ENCODE measurements around the gene FOLR3.
"Not testable (repeated sequence)": the region's sequence is repeated elsewhere in the genome, so short reads cannot be mapped to it uniquely, and the experiment has no call there.

FOLR3 gene

GRCh38 chr11:72139500-72139899, 4.0 kb downstream of the FOLR3 start:
- no peaks in the 10 kb centered on the region for H3K9me3 ChIP-seq (ENCODE audit: insufficient read depth, low read depth, low read length)
- H3K27me3 ChIP-seq (ENCODE audit: insufficient read depth, low read length, poor library complexity, severe bottlenecking) = no peaks in the 10 kb centered on the region

GRCh38 chr11:72140661-72141060, 5.1 kb downstream of the FOLR3 start:
- H3K4me2 ChIP-seq (ENCODE audit: low read depth, low read length, poor library complexity, severe bottlenecking) = no peak overlapping the region
- H3K9me2 ChIP-seq (replicated peaks; ENCODE audit: low read depth, low read length) = no peaks in the 10 kb centered on the region
- H3K27me3 ChIP-seq (ENCODE audit: insufficient read depth, low read length, poor library complexity, severe bottlenecking) = no peaks in the 10 kb centered on the region
- no peaks in the 10 kb centered on the region for H3K36me3 ChIP-seq (ENCODE audit: insufficient read depth, low read length)
- H4K20me1 ChIP-seq (ENCODE audit: insufficient read depth, low read length, poor library complexity, severe bottlenecking) = no peaks in the 10 kb centered on the region
- no peaks in the 10 kb centered on the region for H3F3A ChIP-seq (ENCODE audit: low read depth)
- no peak overlapping the region for H3K4me3 ChIP-seq (ENCODE audit: low read length, poor library complexity, severe bottlenecking)
- no peak overlapping the region for H3K9ac ChIP-seq (ENCODE audit: low read depth, low read length, poor library complexity, severe bottlenecking)
- no peaks in the 10 kb centered on the region for H3K9me3 ChIP-seq (ENCODE audit: insufficient read depth, low read depth, low read length)
- no peaks in the 10 kb centered on the region for H3K4me1 ChIP-seq (ENCODE audit: insufficient read depth, low read length, poor library complexity, severe bottlenecking)
- TF ChIP-seq EZH2phosphoT487 (IDR thresholded peaks at IDR 0.05; ENCODE audit: borderline replicate concordance) (no peak), CTCF (conservative IDR thresholded peaks at IDR 0.05; ENCODE audit: low read length) (no peak)
- H2AFZ ChIP-seq (ENCODE audit: low read length) = no peak overlapping the region
- H3K79me2 ChIP-seq (ENCODE audit: insufficient read depth, low read length) = no peaks in the 10 kb centered on the region

More at GRCh38 chr11:72139500-72139899, 4.0 kb downstream of the FOLR3 start:
- Histone ChIP-seq H2AFZ (ENCODE audit: low read length) (no peak overlapping the region), H3K36me3 (ENCODE audit: insufficient read depth, low read length) (no peaks in the 10 kb centered on the region), H3K4me2 (ENCODE audit: low read depth, low read length, poor library complexity, severe bottlenecking) (no peak overlapping the region), H4K20me1 (ENCODE audit: insufficient read depth, low read length, poor library complexity, severe bottlenecking) (no peaks in the 10 kb centered on the region), H3K9ac (ENCODE audit: low read depth, low read length, poor library complexity, severe bottlenecking) (no peak overlapping the region), H3K4me3 (ENCODE audit: low read length, poor library complexity, severe bottlenecking) (no peak overlapping the region), H3K4me1 (ENCODE audit: insufficient read depth, low read length, poor library complexity, severe bottlenecking) (no peaks in the 10 kb centered on the region), H3K9me2 (replicated peaks; ENCODE audit: low read depth, low read length) (no peaks in the 10 kb centered on the region), H3F3A (ENCODE audit: low read depth) (no peaks in the 10 kb centered on the region), H3K79me2 (ENCODE audit: insufficient read depth, low read length) (no peaks in the 10 kb centered on the region)
- no peak for TF ChIP-seq EZH2phosphoT487 (IDR thresholded peaks at IDR 0.05; ENCODE audit: borderline replicate concordance)
- TF ChIP-seq CTCF (conservative IDR thresholded peaks at IDR 0.05; ENCODE audit: low read length) = no peak

GRCh38 chr11:72141066-72141465, 5.5 kb downstream of the FOLR3 start:
- Histone ChIP-seq H3K4me1 (ENCODE audit: insufficient read depth, low read length, poor library complexity, severe bottlenecking) (no peaks in the 10 kb centered on the region), H3K36me3 (ENCODE audit: insufficient read depth, low read length) (no peaks in the 10 kb centered on the region), H4K20me1 (ENCODE audit: insufficient read depth, low read length, poor library complexity, severe bottlenecking) (no peaks in the 10 kb centered on the region), H3K27me3 (ENCODE audit: insufficient read depth, low read length, poor library complexity, severe bottlenecking) (no peaks in the 10 kb centered on the region), H3F3A (ENCODE audit: low read depth) (no peaks in the 10 kb centered on the region), H3K4me3 (ENCODE audit: low read length, poor library complexity, severe bottlenecking) (no peak overlapping the region), H3K4me2 (ENCODE audit: low read depth, low read length, poor library complexity, severe bottlenecking) (no peak overlapping the region), H3K9ac (ENCODE audit: low read depth, low read length, poor library complexity, severe bottlenecking) (no peak overlapping the region), H3K79me2 (ENCODE audit: insufficient read depth, low read length) (no peaks in the 10 kb centered on the region), H3K9me3 (ENCODE audit: insufficient read depth, low read depth, low read length) (no peaks in the 10 kb centered on the region), H2AFZ (ENCODE audit: low read length) (no peak overlapping the region), H3K9me2 (replicated peaks; ENCODE audit: low read depth, low read length) (no peaks in the 10 kb centered on the region)
- TF ChIP-seq EZH2phosphoT487 (IDR thresholded peaks at IDR 0.05; ENCODE audit: borderline replicate concordance) (no peak), CTCF (conservative IDR thresholded peaks at IDR 0.05; ENCODE audit: low read length) (no peak)

GRCh38 chr11:72142086-72142485, 6.6 kb downstream of the FOLR3 start:
- not testable (repeated sequence) for H3F3A ChIP-seq (ENCODE audit: low read depth); H3K36me3 ChIP-seq (ENCODE audit: insufficient read depth, low read length); H2AFZ ChIP-seq (ENCODE audit: low read length)

GRCh38 chr11:72142543-72142942, 7.0 kb downstream of the FOLR3 start:
- H2AFZ ChIP-seq (ENCODE audit: low read length); H3K79me2 ChIP-seq (ENCODE audit: insufficient read depth, low read length); H3K27me3 ChIP-seq (ENCODE audit: insufficient read depth, low read length, poor library complexity, severe bottlenecking); H3K9ac ChIP-seq (ENCODE audit: low read depth, low read length, poor library complexity, severe bottlenecking); H3K4me1 ChIP-seq (ENCODE audit: insufficient read depth, low read length, poor library complexity, severe bottlenecking); H3F3A ChIP-seq (ENCODE audit: low read depth); H3K4me3 ChIP-seq (ENCODE audit: low read length, poor library complexity, severe bottlenecking); H3K4me2 ChIP-seq (ENCODE audit: low read depth, low read length, poor library complexity, severe bottlenecking); H3K9me3 ChIP-seq (ENCODE audit: insufficient read depth, low read depth, low read length); H4K20me1 ChIP-seq (ENCODE audit: insufficient read depth, low read length, poor library complexity, severe bottlenecking); H3K36me3 ChIP-seq (ENCODE audit: insufficient read depth, low read length); H3K9me2 ChIP-seq (replicated peaks; ENCODE audit: low read depth, low read length): not testable (repeated sequence)

More at GRCh38 chr11:72142086-72142485, 6.6 kb downstream of the FOLR3 start:
- not testable (repeated sequence) for H3K4me1 ChIP-seq (ENCODE audit: insufficient read depth, low read length, poor library complexity, severe bottlenecking); H3K9me3 ChIP-seq (ENCODE audit: insufficient read depth, low read depth, low read length); H3K4me3 ChIP-seq (ENCODE audit: low read length, poor library complexity, severe bottlenecking); H3K4me2 ChIP-seq (ENCODE audit: low read depth, low read length, poor library complexity, severe bottlenecking); H3K27me3 ChIP-seq (ENCODE audit: insufficient read depth, low read length, poor library complexity, severe bottlenecking); H3K9ac ChIP-seq (ENCODE audit: low read depth, low read length, poor library complexity, severe bottlenecking); H4K20me1 ChIP-seq (ENCODE audit: insufficient read depth, low read length, poor library complexity, severe bottlenecking); H3K9me2 ChIP-seq (replicated peaks; ENCODE audit: low read depth, low read length); H3K79me2 ChIP-seq (ENCODE audit: insufficient read depth, low read length)

Measured in Loucy (cell line).